H1 (cell line): ENCODE measurements around the gene SCN7A.
"Not testable (repeated sequence)": the region's sequence is repeated elsewhere in the genome, so short reads cannot be mapped to it uniquely, and the experiment has no call there.

ENCODE experiments used
- ATF3 ChIP-seq: IDR thresholded peaks from 2 replicates; pipeline ENCODE4 v1.6.1; 2011; ENCODE audit warnings: low read depth, mild to moderate bottlenecking, low read length; ENCODE audit not compliant: insufficient read depth
- BCL11A ChIP-seq, 2 experiments: IDR thresholded peaks; one replicate each; pipeline ENCODE4 v1.6.1; 2011; ENCODE audit warnings: low read depth in 2 of 2, low read length in 2 of 2, mild to moderate bottlenecking in 2 of 2
- CHD1 ChIP-seq: IDR thresholded peaks from 2 replicates; pipeline ENCODE4 v1.6.1; 2012; ENCODE audit warnings: low read depth, low read length, improper control_type of control experiment
- CTCF ChIP-seq, 3 experiments: IDR thresholded peaks; 1 replicate in 2 of 3; 2 replicates in 1 of 3; pipeline versions ENCODE4 v1.5.1 to v1.6.1; 2011; ENCODE audit warnings: low read length in 3 of 3, mild to moderate bottlenecking in 3 of 3, inconsistent platforms in 2 of 3, low read depth in 1 of 3, moderate library complexity in 1 of 3; ENCODE audit not compliant: insufficient read depth in 1 of 3; ENCODE audit errors: control extremely low read depth in 1 of 3
- HDAC6 ChIP-seq: IDR thresholded peaks from one replicate; pipeline ENCODE4 v1.7.1; 2012; ENCODE audit warnings: low read depth, mild to moderate bottlenecking, inconsistent platforms, low read length, moderate library complexity
- JUN ChIP-seq: IDR thresholded peaks from 2 replicates; pipeline ENCODE4 v1.6.1; 2011; ENCODE audit warnings: low read depth, mild to moderate bottlenecking, improper control_type of control experiment, low read length
- JUND ChIP-seq: IDR thresholded peaks from 2 replicates; pipeline ENCODE4 v1.6.1; 2011; ENCODE audit warnings: mild to moderate bottlenecking, improper control_type of control experiment, low read length
- KDM5A ChIP-seq: fragments of 200-600 bp; IDR thresholded peaks from 2 replicates; pipeline ENCODE4 v1.7.1; 2012; ENCODE audit warnings: mild to moderate bottlenecking, low read length, inconsistent platforms, mixed read lengths
- POLR2AphosphoS5 ChIP-seq: IDR thresholded peaks from 2 replicates; pipeline ENCODE4 v1.6.1; 2011; ENCODE audit warnings: low read depth, low read length
- RAD21 ChIP-seq, 2 experiments: IDR thresholded peaks in 1 of 2; conservative IDR thresholded peaks in 1 of 2; 2 replicates each; pipeline ENCODE4 v1.6.1; 2011; ENCODE audit warnings: low read depth in 2 of 2, low read length in 2 of 2, improper control_type of control experiment in 1 of 2, inconsistent platforms in 1 of 2, mild to moderate bottlenecking in 1 of 2, moderate library complexity in 1 of 2
- SIN3A ChIP-seq, 2 experiments: IDR thresholded peaks in 1 of 2; conservative IDR thresholded peaks in 1 of 2; 2 replicates each; pipeline ENCODE4 v1.6.1; 2011 to 2012; ENCODE audit warnings: low read length in 2 of 2, improper control_type of control experiment in 1 of 2, low read depth in 1 of 2, mild to moderate bottlenecking in 1 of 2
- SRF ChIP-seq: IDR thresholded peaks from 2 replicates; pipeline ENCODE4 v1.6.1; 2011; ENCODE audit warnings: mild to moderate bottlenecking, low read depth, low read length, moderate library complexity
- USF2 ChIP-seq: IDR thresholded peaks from 2 replicates; pipeline ENCODE4 v1.6.1; 2011; ENCODE audit warnings: low read length, improper control_type of control experiment
- YY1 ChIP-seq: IDR thresholded peaks from 2 replicates; pipeline ENCODE4 v1.6.1; 2011; ENCODE audit warnings: low read depth, mild to moderate bottlenecking, low read length

- TF ChIP-seq SIN3A (conservative IDR thresholded peaks at IDR 0.05 in 1 of 2, IDR thresholded peaks at IDR 0.05 in 1 of 2; ENCODE audit: low read depth in 1 of 2, low read length in 2 of 2); HDAC6; JUND; SRF; CHD1; POLR2AphosphoS5; ATF3; CTCF (IDR thresholded peaks at IDR 0.05; ENCODE audit: control extremely low read depth in 1 of 3, insufficient read depth in 1 of 3, low read depth in 1 of 3, low read length in 3 of 3); RAD21 (IDR thresholded peaks at IDR 0.05 in 1 of 2, conservative IDR thresholded peaks at IDR 0.05 in 1 of 2; ENCODE audit: low read depth in 2 of 2, low read length in 2 of 2); KDM5A; YY1; USF2; JUN; BCL11A (IDR thresholded peaks at IDR 0.05; ENCODE audit: low read depth in 2 of 2, low read length in 2 of 2): not testable (repeated sequence)
These were observed 136.1 kb downstream of the SCN7A start for GRCh38 chr2:166357950-166358321.
